ENCODE results near the gene FBXL19.
"Not testable (repeated sequence)": the region's sequence is repeated elsewhere in the genome, so short reads cannot be mapped to it uniquely, and the experiment has no call there.

FBXL19 gene, protein sequence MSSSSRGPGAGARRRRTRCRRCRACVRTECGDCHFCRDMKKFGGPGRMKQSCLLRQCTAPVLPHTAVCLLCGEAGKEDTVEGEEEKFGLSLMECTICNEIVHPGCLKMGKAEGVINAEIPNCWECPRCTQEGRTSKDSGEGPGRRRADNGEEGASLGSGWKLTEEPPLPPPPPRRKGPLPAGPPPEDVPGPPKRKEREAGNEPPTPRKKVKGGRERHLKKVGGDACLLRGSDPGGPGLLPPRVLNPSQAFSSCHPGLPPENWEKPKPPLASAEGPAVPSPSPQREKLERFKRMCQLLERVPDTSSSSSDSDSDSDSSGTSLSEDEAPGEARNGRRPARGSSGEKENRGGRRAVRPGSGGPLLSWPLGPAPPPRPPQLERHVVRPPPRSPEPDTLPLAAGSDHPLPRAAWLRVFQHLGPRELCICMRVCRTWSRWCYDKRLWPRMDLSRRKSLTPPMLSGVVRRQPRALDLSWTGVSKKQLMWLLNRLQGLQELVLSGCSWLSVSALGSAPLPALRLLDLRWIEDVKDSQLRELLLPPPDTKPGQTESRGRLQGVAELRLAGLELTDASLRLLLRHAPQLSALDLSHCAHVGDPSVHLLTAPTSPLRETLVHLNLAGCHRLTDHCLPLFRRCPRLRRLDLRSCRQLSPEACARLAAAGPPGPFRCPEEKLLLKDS
- 30.5 to 39.3 (median 36.6) reads per million in 4 experiments for total RNA-seq

DNA sequence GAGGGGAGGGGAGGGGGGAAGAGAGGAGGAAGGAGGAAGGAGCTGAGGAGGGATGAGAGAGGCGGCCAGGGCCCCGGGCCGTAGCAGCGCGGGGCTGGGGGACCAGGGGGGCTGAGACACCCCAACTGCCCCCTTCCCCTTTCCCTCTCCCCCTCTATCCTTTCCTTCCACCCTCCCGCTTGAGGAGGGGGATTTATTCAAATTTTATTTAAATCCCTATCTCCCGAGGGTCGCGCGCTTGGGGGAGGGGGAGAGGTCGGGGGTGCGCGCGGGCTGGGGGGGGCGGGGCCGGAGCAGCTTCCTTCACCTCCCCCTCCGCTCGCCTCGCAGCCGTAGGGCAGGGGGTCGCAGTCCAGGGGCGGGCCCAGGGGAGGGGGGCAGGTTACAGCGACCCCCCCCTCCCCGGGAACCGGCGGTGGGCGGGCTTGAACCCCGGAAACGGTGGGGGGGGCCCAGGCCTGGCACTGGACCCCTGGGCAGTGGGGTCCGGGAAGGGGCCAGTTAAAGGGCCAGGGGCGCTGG is at the start of gene FBXL19:
TSS of gene FBXL19 (plus strand) at position 19 of the 522 bp plus-strand sequence. CDS start 2,183 bp downstream, outside the sequence.
- peak; percentile 25 for DNase-seq

DNA sequence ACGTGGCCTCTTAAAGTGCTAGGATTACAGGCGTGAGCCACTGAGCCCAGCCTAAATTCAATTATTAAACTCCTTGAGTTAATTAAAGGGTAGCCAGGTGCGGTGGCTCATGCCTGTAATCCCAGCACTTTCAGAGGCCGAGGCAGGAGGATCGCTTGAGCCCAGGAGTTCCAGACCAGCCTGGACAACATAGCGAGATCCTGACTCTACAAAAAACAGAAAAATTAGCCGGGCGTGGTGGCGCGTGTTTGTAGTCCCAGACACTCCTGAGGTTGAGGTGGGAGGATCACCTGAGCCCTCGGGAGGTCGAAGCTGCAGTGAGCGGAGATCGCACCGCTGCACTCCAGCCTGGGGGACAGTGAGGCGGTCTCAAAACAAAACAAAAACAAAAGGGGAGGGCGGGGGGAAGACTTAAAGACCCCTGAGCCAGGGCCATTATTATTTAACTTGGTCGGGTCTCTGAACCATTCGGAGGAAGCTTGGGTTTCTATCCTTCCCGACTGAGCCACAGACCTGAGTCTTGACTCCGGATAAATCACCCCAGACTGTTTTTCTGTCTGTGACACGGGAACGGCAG is 49.0 kb upstream of the FBXL19 start:
- no peak for DNase-seq

DNA sequence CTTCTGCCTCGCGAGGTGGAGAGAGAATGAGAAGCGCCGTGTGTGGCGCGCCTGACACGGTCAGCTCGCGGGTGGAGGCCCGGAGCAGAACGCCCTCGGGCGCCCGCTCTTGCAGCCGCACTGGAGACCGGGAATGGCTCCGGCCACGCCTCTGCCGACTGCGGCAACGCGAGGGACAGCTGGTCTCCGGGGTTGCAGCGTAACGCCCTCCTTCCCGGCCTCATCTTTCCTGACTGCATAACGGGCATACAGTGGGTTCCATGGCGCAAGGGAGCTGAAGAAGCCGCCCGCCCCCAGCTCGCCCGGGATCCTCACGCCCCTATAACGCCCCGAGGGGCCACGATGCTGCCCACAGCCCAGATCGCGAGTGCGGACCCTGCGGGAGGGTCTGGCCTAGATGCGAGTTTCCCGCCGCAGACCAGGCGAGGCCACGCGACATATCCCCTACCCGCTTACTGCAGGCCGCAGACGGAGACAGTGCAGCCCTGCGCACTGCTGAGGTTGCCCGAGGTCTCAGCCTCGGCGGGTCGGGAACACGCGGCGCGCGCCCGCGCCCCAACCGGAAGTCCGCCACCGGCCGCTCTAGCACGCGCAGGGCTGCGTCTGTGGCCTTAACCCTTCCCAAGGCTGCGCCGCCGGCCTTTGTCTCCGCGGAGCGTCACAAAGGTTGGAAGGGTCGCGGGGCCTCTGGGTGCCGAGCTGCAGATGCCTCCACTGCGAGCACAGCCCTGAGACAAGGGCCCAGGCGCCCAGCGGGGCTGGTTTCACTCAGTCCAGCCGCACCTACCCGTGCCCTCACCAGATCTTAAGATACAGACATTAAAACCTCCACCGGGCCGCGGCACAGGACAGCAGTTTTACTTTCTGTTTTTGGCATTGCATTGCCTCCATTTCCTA is 48.3 kb upstream of the FBXL19 start:
- DNase-seq, result peak; percentile 63

DNA sequence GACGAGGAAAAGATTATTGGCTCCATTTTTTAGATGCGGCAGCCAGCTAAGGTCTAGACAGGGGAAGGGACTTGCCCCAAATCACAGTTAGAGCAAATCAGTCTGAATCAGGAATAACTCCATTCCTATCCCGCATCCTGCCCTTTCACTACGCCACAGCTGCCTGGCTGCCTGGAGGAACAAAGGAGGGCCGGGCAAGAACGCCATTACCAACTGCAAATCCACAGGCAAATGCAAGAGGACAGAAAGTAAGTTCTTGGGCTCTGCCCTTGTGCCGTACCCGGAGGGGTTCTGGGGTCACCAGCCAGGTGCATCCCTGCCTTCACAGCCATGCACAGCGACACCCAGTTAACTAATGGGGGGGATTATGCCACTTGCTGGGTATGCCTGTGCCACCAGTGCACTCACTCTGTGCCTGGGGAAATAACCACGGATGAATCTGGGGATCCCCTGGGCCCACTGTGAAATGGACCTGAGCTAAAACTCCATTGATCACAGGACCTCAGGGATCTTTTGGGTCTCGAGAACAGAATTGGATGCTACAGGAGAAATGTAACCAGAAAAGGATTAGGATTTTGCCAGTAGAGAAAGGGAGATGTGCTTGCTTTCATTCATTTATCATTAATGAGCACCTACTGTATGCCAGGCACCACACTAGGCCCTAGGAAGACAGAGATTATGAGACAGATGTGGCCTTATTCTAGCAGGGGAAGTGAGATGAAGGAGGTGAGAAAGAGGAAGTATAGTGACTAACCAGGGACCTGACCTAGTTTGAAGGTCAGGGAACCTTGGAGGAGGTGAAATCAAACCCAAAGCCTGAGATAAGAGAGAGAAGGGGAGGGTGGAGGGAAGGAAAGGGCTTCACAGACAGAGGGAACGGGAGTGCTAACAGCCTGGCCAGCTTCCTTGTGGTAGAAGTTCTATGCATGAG is 47.2 kb upstream of the FBXL19 start:
- DNase-seq, result no peak

DNA sequence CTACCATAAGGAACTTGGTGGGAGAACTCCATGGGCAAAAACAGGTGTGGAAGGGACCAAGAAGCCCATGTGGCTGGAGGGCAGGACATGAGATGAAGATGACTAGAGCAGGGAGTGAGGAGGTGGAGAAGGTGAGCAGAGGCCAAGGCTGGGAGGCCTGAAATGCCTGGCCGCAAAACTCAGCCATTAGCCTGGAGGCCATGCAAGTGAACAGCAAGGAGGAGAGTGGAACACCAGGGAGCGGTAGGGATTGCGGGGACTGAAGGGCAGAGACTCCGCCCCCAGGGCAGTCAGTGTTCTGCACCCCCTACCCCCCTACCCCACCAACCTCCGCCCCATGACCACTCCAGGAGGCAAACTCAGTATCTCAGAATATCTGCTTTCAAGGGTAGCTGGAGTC is 46.5 kb upstream of the FBXL19 start:
- DNase-seq, result no peak

DNA sequence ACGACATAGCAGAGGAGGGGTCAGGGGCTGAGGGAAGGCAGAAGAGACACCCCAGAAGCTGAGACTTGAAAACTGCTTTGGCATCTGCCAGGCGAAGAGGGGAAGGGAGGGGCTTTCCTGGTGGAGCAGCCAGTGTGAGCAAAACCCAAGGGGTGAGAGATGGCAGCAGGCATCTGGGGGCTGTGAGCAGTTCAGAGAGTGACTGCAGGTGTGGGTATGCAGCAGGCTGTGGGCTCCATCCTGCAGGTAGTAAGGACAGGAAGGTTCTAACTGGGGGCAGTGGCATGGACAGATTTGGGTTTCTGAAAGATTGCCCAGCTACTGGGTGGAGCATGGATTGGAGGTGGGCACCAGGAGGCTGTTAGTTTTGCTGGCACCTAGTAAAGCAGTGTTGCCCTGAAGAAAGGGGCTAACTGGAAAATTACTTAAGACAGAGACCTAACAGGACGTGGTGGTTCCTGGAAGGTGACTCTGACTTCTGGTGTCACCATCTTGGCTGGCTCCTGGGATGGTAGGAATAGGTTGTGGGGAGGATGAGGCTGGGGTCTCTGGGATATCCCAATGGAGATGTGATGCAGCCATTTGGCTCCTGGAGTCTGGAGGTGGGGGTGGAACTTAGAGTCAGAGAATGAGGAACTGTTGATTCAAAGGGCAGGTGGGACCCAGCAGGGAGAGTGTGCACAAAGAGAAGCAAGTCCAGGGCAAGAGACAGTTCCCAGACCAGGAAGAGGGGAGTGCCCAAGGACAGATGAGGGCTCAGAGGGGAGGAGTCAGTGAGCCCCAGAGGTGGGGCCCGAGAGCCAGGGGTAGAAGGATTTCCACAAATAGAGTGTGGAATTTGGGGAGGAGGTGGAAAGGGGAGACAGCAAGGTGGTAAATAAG is 40.7 kb upstream of the FBXL19 start:
- no peak for DNase-seq

DNA sequence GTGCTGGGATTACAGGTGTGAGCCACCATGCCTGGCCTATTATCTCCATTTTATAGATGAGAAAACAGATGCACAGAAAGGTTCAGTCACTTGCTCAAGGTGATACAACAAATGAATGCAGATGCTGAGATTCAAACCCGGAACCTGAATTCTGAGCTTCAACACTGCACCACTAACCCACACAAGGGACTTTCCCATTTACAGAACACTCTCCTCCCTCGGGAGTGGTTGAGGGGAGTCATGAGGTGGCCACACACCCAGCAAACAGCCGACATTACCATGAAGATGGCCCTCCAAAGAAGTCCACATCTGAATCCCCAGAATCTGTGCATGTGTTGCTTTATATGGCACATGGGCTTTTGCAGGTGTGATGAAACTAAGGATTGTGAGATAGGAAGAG is 38.6 kb upstream of the FBXL19 start:
- DNase-seq, result no peak

DNA sequence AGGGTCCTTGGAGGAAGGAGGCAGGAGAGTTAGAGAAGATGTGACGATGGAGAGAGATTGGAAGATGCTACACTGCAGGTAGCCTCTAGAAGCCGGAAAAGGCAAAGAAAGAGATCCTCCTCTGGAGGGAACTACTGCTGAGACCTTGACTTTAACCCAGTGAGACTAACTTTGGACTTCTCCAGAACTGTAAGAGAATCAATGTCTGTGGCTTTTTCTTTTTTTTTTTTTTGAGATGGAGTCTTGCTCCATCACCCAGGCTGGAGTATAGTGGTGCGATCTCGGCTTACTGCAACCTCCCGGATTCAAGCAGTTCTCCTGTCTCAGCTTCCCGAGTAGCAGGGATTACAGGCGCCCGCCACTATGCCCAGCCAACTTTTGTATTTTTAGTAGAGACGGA is 38.2 kb upstream of the FBXL19 start:
- no peak for DNase-seq

DNA sequence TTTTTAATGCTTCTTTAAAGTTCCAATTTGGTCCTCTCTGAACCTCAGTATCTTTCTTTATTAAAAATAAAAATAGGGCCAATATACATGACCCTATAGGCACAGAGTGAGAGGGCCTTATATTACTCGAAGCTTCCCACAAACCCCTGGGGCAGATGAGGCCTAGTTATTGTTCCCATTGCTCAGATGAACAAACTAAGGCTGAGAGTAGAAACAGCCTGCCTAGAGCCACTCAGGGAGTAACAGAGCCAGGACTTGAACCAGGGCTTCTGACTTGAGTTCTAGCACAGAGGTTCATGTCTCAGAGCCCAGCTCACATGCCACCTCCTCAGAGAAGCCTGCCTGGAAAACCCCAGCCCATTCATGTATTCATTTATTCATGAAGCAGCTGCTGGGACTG is 37.2 kb upstream of the FBXL19 start:
- DNase-seq, result no peak

DNA sequence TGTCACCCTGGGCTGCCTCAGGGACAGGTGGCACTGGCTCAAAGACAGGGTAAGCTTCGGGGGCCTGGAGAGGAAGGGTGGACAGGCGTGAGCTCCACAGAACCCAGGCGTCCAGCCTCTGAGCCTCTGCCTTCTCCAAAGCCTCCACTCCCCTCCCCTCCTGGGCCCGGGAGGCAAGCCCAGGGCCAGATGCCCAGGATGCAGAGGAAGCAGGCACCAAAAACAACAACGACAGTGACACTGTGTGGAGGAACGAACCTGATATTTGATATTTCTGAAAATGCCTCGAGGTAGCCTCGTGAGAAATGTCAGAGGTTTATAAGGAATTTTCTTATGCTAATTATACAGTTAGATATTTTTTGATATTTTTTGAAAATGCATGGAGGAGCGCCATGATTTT is 35.4 kb upstream of the FBXL19 start:
- no peak for DNase-seq

DNA sequence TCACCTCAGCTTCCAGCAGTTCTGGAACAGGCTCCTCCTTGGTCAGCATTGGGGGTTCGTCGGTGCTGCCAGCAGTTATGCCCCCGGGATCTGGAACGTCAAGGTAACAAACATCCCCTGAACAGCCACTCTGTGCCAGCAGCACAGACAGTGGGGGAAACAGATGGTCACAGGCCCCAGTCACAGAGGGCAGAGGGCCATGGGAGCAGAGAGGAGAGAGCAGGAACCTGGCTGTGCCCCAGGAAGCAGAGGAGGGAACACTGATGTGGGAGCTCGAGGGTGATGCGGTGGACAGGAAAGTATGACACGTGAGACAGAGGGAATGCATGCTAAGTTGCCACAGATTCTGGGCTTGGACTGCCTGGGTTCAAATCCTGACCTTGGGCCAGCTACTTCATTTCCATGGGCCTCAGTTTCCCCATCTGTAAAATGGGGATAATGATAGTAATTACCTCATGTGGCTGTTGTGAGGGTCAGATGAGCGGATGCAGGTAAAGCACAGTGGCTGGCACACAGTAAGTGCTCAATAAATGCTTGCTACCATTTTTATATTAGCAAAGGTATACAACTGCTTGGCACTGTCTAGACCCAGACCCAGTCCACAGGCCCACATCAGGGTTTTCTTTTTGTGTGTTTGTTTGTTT is 34.4 kb upstream of the FBXL19 start:
- DNase-seq, result no peak

DNA sequence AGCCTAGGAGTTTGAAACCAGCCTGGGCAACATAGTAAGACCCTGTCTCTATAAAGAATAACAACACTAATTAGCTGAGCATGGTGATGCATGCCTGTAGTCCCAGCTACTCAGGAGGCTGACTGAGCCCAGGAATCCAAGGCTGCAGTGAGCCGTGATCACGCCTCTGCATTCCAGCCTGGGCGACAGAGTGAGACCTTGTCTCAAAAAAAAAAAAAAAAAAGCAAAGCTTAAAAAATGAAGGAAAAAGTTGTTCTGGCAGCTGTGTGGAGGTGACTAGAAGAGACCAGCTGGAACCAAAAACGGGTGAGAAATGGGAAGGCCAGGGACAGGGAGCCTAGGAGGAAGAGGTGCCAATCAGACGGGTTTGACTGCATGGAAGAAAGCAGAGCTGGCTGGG is 33.7 kb upstream of the FBXL19 start:
- no peak for DNase-seq

DNA sequence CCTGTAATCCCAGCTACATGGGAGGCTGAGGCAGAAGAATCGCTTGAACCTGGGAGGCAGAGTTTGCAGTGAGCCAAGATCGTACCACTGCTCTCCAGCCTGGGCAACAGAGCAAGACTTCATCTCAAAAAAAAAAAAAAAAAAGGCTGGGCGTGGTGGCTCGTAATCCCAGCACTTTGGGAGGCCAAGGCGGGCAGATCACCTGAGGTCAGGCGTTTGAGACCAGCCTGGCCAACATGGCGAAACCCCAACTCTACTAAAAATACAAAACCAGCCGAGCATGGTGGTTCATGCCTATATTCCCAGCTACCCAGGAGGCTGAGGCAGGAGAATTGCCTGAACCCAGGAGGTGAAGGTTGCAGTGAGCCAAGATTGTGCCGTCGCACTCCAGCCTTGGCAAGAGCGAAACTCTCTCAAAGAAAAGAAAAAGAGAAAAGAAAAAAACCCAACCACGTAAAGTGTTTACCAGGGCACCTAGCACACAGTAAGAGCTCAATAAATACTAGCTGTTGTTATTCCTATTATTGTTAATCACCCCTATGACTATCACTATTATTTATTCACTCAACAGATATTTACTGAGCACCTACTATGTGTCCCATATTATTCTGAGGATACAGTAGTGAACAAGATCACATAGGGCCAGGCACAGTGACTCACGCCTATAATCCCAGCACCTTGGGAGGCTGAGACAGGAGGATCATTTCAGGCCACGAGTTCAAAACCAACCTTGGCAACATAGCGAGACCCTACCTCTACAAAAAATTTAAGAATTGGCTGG is 32.1 kb upstream of the FBXL19 start:
- not testable (repeated sequence) for DNase-seq

DNA sequence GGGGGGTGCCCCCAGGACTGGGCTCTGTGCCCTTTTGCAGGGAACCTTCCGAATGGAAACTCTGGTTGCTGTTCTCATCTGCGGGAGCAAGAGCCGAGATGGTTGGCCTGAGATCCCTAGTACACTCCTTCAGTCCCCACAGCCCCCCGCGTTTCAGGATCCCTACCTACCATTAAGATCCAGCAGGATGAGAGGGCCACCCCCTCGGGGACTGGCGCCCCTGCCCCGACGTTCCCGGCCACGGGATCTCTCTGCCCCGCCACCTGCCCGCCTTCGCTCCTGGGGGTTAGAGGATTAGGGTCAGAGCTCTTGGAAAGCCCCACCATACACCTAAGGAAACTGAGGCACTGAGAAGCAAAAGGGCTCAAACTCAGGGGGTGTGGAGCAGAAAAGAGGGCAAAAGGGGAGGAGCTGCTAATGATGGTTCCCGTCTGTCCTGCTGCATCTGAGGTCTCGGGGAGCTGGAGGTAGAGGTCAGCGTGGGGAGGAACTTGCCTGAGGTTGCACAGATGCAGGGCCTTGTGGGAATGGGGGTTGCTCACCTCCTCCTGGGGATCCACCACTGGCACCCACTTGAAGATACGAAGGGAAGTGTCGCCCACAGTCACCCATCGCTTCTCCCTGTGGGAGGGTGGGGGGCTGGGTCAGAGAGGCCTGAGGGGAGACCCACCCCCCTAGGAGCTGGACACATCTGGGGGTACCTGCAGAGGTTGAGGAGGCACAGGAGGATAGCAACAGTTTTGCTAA is 30.5 kb upstream of the FBXL19 start:
- DNase-seq, result no peak

DNA sequence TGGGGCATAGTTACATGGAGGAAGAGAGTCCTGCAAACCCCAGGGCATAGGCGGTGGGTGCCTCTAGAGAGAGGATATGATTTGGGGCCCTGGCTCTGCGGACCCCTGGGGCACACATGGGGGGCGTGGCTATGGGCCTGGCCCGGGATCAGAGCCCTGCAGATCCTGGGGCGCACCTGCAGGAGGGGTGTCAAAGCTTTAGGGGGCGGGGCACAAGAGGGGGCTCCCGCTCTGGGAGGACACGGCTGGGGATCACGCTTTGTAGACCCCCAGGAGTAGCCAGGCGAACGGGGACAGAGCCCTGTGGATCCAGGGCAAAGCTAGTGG is 30.0 kb upstream of the FBXL19 start:
- peak; percentile 28 for DNase-seq

DNA sequence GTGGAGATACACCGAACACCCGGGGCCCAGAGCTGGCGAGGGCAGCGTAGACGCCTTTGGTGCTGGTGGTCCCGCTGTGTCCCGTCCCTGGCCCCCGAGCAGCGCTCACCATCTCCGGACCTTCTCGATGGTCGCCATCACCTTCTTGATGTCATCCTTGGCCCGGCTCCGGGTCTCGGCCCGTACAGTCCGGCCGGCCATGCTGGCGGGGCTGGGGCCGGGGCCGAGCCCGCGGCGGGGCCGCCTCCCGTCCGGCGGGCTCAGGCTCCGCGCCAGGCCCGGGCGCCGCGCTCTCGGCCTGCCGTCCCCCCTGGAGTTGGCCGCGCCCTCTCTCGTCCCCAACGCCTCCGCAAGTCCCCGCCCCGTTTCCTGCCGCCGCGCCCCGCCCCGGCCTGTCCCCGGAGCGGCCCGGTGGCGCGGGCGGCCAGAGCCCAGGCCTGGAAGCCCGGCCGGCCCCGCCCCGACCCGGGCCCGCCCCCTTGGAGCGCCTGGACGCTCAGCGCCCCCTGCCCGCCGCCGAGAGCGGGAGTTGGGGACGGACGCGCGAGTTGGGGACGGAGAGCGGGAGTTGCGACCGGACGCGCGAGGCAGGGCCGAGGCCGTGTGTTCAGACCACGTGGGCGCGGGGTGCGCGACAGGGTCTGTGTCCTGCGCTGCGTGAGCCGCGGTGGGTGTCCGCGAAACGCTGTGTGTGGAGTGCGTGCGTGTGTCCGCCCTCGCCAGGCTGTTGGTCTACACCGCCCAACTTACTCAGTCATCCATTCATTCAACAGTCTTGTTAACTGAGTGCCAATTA is 29.4 kb upstream of the FBXL19 start, which contains the start of gene BCL7C:
TSS of gene BCL7C (minus strand) at position 334 of the 796 bp plus-strand sequence. CDS start at position 201, 133 bp downstream.
- DNase-seq, result peak; percentile 57

All from effector CD8-positive, alpha-beta T cell (primary cell).